ENCODE results near the gene FOXL1.

FOXL1 gene

DNA sequence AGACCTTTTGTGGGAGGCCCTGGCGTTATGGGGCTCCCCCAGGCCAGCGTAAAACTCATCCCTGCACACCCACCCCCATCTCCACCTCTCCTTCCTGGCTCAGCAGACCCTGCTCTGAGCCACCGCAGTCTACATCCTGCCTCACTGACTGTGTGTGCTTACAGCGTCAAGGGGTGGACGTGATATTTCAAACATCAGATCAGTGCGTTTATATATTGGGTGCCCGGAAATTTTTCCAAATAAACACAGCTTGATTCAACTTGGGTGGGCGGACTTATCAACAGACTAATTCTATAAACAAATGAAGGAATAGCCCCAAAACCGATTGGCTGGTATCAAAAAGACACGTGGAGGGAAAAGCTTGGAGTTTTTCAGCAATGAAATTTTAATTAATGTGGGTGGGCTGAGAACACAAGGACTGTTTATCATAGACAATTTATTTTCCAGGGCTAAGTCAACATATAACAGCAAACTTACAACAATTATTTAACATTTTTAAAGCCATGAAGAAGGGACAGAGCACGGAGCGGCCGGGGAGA lies at the start of gene FOXL1:
FOXL1 (plus strand) TSS at position 489 of the 539 bp plus-strand sequence. CDS start 175 bp downstream, outside the sequence.
- DNase-seq: no peak

DNA sequence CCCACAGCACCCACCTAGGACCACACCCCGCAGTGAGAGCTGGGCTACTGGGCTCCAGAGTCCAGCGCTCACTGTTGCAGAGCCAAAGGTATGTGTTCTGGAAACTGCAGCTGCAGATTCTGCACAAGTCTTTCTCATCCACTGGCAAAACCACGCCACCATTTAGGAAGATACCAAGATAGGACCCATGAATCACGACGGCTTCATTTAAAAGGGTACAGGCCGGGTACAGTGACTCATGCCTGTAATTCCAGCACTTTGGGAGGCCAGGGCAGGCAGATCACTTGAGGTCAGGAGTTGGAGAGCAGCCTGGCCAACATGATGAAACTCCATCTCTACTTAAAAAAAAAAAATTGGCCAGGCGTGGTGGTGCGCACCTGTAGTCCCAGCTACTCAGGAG lies 49.2 kb upstream of the FOXL1 start:
- DNase-seq: no peak

DNA sequence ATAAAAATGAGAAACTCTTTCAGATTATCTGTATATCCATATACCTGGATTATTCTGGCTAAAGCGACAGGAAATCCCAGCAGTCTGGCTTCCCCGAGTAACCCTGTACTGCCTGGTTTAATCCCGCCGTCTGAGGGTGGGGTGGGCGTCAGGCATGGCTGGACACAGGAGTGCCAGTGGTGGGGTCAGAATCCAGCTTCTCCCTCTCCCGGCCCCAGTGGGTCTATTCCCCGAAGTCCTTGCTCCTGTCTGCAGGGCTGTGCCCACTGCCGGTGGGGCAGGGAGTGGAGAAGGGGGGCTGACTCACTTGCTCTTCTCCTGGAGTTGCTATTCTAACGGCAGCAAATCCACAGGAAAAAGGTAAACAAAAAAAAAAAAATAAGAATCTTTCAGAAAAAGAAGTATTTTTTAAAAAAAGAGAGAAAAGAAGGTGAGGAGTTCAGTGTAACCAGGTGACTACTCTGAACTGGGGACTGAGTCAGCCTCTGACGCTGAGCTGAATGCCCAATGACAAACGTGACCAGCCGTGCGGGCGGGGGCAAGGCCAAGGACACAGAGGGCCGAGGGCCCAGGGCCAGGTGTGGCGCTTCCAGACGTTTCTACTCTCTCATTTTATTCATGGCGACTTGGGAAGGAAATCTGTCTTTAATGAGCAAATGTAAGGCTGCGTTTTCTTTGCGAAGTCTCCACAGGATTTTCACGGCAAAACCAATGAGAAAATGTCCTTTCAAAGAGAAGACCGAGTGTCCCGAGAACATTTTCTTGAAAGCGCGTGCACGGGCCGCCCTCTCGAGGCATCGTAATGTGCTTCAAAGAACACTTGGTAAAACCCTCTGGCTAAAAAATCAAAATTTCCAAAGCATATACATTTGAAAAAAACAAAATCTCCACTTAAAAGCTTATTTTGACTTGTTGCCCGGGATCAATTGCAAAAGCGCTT lies 47.8 kb upstream of the FOXL1 start:
- no peak for DNase-seq

DNA sequence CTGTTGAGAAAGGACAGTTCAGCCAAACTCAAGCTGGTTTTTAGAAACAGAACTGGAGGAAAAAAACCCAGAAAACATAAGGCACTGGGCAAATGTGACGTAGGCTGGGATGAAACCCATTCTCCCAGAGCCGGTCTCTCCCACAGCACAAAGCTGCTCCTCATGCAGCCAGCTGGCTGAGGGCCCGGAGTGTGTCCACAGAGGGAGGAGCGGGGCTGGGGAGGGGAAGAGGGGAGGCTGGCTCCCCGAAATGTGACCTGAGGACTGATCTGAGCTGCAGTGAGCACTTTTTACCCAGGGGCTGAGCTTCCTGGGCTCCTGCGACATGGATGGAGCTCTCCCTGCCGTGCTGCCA lies 47.2 kb upstream of the FOXL1 start:
- no peak for DNase-seq

DNA sequence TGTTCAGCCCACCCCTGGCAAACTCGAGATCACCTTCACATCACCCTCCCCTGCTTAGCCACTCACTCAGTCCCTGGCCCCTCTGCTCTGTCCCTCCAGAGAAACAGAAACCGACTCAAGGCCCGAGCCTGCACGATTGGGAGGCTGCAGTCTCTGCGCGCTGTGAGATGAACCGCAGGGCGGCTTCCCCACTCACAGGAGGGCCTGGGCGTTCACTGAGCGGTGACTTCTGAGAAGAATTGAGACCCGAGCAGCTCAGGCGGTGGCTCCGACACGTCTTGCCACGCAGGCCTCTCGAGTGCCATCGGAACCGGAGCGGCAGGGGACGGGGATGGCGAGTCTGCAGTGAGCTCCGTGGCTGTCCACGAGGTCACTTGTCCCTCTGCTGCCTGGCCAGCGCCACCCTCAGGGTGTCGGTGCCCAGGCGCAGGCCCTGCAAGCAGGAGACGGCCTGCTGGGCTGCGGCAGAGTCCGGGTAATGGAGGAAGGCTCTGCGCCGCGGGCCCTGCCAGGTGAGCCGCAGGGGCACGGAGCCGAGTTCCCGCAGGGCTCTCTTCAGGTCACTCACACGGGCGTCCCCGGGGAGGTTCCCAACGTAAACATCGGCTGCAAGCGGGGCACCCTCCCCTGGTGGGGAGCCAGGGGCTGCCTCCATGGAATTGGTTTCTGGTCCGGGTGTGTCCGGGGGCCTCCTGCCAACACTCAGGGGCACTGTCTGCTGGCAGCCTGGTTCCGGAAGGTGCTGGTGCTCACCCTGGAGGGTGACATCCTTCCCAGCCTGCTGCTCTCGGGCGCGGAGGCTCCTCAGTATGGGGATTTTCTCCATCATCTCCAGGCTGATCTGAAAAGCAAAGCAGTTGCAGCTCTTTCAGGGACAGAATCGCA lies 46.5 kb upstream of the FOXL1 start:
- no peak for DNase-seq

DNA sequence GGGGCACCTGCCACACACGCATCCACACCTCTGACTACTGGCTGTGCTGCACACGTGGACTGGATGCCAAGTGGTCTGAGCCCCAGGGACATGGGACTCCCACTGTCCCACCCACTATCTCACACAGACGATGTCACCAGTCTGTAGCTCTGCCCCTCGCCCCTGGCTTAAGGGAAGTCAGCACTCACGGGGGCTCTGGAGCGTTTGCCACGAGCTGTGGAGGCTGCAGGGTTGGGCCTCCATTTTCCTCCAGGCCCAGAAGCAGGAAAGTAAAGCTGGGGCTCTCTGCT lies 45.9 kb upstream of the FOXL1 start:
- no peak for DNase-seq

DNA sequence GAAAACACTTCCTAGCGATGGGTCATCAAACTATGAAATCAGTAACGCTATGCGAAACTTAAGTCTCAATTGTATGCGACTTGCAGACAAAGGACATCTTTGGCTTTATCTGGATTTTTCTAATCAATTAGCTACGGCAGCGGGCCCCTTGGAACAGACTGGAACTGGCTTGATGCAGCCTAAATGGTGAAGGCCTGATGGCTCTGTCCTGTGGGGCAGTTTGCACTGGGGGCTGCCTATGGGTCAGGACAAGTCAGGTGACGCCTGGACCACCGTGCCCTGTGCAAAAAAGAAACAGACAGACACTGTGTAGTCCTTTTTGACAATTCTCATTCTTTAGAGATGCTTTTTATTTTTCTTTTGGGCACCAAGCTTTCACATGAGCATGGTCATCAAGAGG lies 45.3 kb upstream of the FOXL1 start:
- DNase-seq: no peak

DNA sequence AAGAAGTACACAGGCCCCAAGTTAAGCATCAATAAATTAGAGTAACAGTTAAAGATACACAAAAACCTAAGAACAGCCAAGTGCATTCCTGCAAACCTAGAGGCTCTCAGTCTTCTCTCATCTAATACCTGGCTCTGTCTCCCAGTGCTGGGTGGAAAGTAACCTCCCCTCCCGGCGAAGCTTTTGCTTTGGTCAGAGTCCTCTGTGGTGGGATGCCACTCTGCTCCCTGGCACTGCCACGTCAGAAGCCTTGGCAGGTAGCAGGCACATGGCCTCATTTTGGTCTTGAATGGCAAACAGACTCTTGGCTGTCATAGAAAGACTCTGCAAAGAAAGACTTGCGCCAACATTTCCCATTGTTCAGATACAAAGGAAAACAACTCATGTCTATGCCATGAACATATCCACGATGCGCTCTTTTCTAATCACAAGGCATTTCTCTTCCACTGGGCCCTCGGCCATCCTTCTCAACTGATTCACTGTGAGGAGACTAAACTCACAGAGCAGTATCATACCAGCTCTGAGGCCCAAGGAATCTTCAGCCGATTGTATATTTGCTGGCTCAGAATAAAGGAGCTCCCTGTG lies 44.5 kb upstream of the FOXL1 start:
- DNase-seq: no peak

DNA sequence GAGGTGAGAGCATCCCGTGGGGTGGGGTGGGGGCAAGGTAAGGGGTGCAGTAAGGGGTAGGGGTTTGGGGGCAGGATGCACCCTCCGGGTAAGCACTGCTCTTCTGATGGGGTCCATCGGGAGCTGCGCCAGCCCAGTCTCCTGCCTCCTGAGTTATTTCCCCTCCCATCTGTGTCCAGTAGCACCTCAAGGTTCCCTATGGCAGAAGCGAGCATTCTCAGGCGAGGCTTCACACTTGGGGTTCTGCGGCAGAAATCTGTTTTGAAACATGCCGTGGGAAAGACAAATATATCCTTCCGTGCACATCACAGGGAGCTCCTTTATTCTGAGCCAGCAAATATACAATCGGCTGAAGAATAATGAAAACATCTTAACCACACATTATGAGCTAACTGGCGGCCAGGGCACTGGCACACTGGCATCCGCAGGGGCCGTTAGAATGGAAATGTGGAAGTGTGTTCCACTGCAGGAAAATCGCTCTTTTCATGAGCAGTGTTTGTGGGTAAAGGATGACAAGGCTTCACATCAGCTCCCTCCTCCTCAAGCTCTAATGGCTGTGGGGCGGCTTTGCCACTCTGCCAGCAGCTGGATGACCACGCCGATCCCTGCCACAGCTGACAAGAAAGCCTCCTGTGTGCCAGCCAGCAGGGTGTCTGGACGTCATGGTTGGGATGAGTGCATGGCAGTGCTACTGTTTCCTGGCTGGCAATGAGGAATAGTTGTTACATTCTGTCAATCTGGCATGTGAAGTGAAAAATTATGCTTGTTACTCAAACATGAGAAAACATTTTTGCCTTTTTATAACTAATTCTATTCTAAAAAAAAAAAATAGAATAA lies 43.4 kb upstream of the FOXL1 start:
- no peak for DNase-seq

DNA sequence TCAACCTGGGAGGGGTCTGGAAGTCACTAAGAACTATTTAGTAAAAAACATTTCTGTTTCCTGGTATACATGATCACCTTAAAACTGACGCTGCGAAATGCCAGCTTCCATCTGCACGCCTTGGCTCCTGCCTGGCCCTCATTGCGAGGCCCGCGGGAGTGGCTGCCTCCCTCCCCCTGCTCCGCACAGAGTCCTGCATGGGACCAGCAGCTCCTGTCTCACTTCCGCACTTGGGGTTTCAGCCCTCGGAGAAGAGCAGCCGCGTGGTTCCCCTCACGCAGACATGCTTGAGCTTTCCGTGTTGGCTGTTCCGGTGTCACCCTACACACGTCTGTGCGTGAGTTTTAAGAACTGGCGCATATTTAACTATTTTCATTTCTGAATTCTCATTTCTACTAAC lies 41.7 kb upstream of the FOXL1 start:
- no peak for DNase-seq

DNA sequence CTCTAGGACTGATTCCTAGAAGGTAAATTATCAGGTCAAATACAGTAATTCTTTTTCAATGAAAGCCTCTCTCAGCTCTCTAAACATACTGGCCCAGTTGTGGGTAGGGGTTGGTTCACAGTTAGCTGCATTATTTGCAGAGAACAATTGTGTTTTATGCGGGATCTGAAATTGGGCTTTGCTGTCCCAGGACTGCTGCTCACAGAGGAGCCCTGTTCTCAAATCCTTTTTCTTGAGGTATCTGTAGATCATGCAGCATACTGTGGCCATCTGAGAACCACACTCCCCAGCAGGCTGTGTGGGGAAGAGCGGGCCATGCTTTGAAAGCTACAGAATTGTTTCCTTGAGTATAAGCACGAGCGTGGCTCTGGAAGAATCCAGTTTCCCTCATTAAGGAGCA lies 40.9 kb upstream of the FOXL1 start:
- no peak for DNase-seq

DNA sequence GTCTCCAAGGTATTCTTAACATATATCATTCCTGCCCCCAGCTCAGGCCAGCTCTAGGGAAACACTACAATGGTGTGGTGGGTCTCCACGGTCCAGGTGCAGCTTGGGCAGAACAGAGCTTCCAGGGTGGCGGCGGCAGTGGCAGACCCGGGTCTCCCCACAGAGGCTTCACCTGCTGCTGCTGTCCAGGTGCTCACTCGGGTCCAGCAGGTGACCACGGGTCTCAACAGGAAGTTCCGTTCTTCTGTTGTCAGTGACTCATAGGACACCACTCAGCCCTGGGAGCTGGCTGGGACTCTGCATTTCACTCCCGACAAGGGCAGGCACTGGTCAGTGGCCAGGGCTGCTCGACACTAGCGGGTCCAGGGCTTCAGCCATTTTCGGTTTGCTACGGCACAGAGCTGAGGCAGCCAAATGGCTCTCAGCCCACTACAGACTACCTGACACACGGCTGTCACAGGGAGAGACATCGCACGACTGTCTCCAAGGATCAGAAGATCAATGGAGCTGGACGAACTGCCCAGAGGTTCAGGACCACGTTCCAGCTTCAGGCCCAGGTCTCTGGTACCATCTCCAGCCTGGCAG lies 40.1 kb upstream of the FOXL1 start:
- DNase-seq: no peak

DNA sequence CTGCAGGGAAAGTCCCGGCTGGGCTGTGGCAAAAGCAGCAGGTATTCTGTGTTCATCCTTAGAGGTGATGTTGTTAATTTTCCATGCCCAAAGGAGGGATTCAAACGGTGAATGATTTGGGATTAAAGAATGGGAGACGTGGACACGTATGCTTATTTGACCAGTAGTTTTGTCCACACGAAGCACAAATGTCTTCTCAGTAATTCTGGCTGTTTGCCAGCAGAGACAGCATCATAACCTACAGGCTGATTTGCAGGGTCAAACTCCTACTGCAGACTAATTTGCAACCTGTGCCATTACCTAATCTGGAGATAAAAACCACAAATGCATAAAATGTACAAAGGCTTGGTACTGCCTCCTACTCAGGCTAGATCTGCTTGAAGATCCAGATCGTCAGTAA lies 37.5 kb upstream of the FOXL1 start:
- no peak for DNase-seq

DNA sequence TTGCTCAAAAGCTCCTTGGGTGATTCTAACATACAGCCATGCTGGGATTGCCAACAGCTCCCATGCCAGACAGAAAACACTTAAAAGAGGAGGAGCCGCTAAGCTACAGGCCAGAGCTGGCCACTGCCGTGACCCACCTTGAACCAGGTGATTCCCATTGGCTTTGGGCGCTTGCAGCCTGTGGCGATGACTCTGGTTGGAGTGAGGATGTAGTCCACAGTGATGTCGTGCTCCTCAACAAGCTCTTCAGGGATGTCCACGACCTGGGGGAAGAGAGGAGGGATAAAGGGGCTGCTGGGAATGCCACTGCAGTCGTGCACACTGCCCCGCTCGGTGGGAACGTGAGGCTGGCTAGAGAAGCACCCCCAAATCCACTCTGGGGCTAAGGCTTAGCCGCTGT lies 36.8 kb upstream of the FOXL1 start:
- DNase-seq: no peak

DNA sequence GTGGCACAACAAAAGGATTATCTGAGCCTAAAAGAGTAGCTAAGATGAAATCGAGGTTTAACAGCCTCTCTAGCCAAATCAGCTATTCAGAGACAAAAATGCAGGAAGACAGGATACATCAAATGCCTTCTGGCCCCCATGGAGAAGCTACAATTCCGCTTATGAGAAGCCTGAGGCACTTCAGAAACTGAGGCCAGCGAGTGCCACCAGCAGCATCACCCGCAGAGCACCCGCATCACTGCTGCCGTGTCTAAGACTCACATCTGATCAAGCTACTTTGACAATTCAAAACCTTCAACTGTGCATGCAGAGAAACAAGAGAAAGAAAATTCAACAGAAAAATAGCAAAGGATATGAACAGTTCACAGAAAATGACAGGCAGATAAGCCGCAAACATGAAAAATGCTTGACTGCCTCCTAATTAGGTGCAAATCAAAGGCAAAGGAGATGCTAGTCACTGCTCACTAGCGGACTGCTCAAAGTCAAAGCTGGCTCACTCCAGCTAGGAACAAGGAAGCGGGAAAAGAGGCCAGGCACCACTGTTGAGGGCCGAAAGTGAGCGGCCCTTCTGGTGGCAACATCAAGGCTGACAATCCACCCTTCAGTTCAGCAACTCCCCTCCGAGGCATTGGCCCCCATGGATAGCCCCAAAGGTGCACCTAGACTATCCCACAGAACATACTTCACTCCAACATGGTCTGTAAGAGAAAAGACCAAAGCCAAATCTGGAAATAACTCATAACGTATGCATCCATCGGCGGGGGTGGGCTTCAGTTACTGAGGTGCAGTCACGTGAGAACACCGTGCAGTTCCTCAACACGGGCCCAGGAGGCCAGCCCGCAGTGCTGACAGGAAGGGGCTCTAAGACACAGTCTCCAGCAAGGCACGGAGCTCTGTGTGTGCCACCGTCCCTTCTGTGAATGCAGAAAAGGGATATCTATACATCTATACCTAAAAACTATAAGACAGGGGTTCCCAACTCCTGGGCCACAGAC lies 35.3 kb upstream of the FOXL1 start:
- no peak for DNase-seq

DNA sequence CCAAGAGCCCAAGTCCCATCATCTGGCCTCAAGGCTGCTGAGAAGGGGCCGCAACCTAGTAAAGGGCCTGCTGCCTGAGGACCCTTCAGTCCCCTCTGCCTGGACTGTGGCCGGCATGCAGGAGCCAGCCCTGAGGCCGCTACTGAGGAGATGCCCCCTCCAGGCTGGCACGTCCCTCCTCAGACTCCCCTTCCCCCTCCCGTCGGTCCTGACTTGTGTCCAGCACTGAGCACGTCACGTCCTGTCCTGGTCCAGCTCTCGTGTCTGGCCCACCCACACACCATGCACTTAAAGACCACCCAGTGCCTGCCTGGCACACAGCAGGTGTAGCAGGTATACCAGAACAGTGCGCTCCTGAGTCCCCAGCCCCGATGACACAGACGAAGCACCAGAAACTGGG lies 32.9 kb upstream of the FOXL1 start:
- DNase-seq: no peak

DNA sequence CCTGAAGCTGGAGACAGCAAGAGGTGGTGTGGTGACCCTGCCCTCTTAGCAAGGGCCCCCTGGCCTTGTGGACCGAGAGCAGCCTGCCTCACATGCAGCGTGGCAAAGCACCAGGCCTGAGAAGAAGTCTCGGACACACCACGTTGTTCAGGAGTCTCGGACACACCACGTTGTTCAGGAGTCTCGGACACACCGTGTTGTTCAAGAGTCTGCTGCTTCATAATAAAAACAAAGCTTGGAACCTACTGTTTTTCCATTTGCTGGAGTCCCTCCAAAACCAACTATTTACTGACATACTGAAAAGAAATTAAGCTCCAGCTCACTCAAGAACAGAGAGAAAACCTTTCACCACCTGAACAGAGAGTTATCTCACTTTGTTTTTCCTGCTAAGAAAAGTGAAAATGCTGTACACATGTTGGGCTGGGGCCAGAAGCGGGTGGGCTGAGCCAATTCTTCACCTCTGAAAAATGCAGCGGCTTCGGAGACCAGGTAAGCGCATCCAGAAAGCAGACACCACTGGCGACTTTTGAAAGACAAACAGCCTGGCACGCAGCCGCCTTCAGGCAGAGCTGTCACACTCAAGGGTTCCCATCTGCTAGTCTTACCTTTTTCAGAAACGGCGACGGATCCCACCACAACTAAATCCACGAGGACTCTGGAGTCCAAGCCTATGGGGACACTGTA lies 32.3 kb upstream of the FOXL1 start:
- no peak for DNase-seq

DNA sequence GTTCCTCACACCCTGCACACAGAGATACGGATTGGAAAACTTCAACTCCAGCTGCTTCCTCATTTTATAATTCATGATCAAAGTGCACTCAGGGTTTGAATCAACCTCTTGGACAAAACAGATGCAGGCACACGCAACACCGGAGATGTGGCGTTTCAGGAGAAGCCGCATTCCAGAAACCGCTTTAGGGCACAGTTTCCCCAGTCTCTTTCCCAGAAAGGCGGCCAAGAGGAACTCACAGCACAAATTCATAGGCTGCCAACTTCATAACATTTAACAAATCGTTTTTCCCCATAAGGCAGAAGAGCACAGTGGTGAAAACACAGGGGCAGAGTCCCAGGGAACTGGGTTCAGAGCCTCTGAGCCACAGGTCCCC lies 31.7 kb upstream of the FOXL1 start:
- no peak for DNase-seq

DNA sequence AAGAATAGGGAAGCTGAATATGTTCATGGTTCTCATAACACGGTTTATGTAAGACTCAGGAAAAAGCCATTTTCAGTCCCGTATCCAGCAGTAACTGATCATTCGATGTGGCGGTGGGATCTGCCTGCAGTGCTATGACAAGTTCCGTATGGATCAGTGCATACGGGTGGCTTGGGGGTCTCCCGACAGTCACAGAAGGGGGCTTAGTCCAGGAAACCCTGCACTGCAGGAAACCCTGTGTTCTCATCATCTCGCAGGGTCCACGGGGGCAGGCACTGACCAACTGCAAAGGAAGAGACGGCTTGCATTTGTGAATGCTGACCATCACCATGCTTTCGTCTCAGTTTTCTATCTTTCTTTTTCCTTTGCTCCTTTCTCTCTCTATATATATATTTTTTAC lies 31.1 kb upstream of the FOXL1 start:
- no peak for DNase-seq

Measured in stimulated activated CD4-positive, alpha-beta T cell treated with anti-CD3 and anti-CD28 coated beads, Interleukin-4, amount 100 ng/mL, for 24 hours (primary cell).